Esophagus squamous epithelium (tissue), 5 donors: Measurements from ENCODE around the gene PNMA6E. TPM values are rescaled to one million over a fixed set of nuclear protein-coding genes. Genes with fewer than 3 reads are reported as not detected.

Experiments used
- DNase-seq: peaks from one replicate; lab custom pipeline; 2025; lab: John Stamatoyannopoulos, UW
- H3K27ac ChIP-seq, 4 donors: fragments of 200-600 bp; sonication (generic); one replicate each; pipeline ENCODE4 v1.5.1; 2016 to 2019; ENCODE audit warnings: mild to moderate bottlenecking in 1 of 4
- H3K27me3 ChIP-seq, 4 donors: fragments of 200-600 bp; sonication (generic); 1 replicate in 3 of 4; 2 replicates in 1 of 4; pipeline versions ENCODE4 v1.5.1 to v1.6.0; 2017 to 2021; ENCODE audit warnings: antibody characterized with exemption in 1 of 4
- H3K36me3 ChIP-seq, 3 donors: fragments of 200-600 bp; sonication (generic); one replicate each; pipeline ENCODE4 v1.5.1; 2016 to 2019
- H3K4me1 ChIP-seq, 3 donors: fragments of 200-600 bp; sonication (generic); one replicate each; pipeline ENCODE4 v1.5.1; 2017 to 2019
- H3K4me3 ChIP-seq, 4 donors: fragments of 200-600 bp; sonication (generic); 1 replicate in 3 of 4; 2 replicates in 1 of 4; pipeline ENCODE4 v1.5.1; 2016 to 2019; ENCODE audit warnings: mild to moderate bottlenecking in 2 of 4, moderate library complexity in 1 of 4
- H3K9me3 ChIP-seq, 3 donors: fragments of 200-600 bp; sonication (generic); one replicate each; pipeline ENCODE4 v1.5.1; 2016 to 2019
- CTCF ChIP-seq, 6 experiments: fragments of 450-650 bp in 4 of 6; fragments of 200-600 bp in 2 of 6; sonication (generic) in 2 of 6; IDR thresholded peaks; one replicate each; pipeline ENCODE4 v1.5.1; 2016 to 2019; ENCODE audit warnings: antibody characterized with exemption in 6 of 6, mild to moderate bottlenecking in 4 of 6, moderate library complexity in 4 of 6
- POLR2A ChIP-seq, 4 donors: fragments of 450-650 bp; IDR thresholded peaks; one replicate each; pipeline ENCODE4 v1.6.1; 2017; ENCODE audit warnings: antibody characterized with exemption in 4 of 4, mild to moderate bottlenecking in 4 of 4, moderate library complexity in 3 of 4
- WGBS, 2 donors: methylation state at CpG; one replicate each; pipeline ENCODE4 v1.1.5; 2018; 5-methylcytosine and 5-hydroxymethylcytosine counted together
- intact Hi-C: fragments of 100-400 bp; cut with DNase I; formaldehyde crosslinking; loops from one replicate; pipeline ENCODE4 v1.15.0; 2022
- total RNA-seq, 4 donors: library from RNA; depleted of rRNA; stranded (reverse); fragments of >200 nt; gene quantifications; one replicate each; pipeline ENCODE4 v1.1.0, GENCODE V29; 2016
- donor health status: DM: yes; HTN: yes; CAD: no.

The PNMA6E gene
- total RNA-seq, 4 donors from 2014 or later = not detected

- WGBS, 2 donors = 9 to 36% methylated on average over 7 to 12 of the region's 12 CpGs
- intact Hi-C loops = no loop called here
- H3K27me3 ChIP-seq = no peaks in the 10 kb centered on the region
- no peaks in the 10 kb centered on the region for H3K4me1 ChIP-seq
- H3K4me3 ChIP-seq = no peak overlapping the region
- no peak for DNase-seq
- no peaks in the 10 kb centered on the region for H3K36me3 ChIP-seq
- H3K27ac ChIP-seq = peak overlapping the region in 2 of 4 donors; percentile 25 to 34
- TF ChIP-seq POLR2A (IDR thresholded peaks at IDR 0.05) (no peak), CTCF (IDR thresholded peaks at IDR 0.05) (no peak)
- H3K9me3 ChIP-seq = no peaks in the 10 kb centered on the region
These were observed 19.2 kb downstream of the PNMA6E start for GRCh38 chrX:153381684-153382532.

GRCh38 chrX:153380691-153381090 lies 20.5 kb downstream of the PNMA6E start:
- Histone ChIP-seq H3K4me1 (no peaks in the 10 kb centered on the region), H3K36me3 (no peaks in the 10 kb centered on the region), H3K9me3 (no peaks in the 10 kb centered on the region), H3K27ac (no peak overlapping the region), H3K4me3 (no peak overlapping the region), H3K27me3 (no peaks in the 10 kb centered on the region)
- intact Hi-C loops = no loop called here
- DNase-seq = no peak
- no peak for TF ChIP-seq POLR2A (IDR thresholded peaks at IDR 0.05)
- no peak for TF ChIP-seq CTCF (IDR thresholded peaks at IDR 0.05)
- 93% methylated on average over 3 of the region's 9 CpGs; no CpG with 5 or more reads in 1 of the 2 donors for WGBS, 2 donors

DNA sequence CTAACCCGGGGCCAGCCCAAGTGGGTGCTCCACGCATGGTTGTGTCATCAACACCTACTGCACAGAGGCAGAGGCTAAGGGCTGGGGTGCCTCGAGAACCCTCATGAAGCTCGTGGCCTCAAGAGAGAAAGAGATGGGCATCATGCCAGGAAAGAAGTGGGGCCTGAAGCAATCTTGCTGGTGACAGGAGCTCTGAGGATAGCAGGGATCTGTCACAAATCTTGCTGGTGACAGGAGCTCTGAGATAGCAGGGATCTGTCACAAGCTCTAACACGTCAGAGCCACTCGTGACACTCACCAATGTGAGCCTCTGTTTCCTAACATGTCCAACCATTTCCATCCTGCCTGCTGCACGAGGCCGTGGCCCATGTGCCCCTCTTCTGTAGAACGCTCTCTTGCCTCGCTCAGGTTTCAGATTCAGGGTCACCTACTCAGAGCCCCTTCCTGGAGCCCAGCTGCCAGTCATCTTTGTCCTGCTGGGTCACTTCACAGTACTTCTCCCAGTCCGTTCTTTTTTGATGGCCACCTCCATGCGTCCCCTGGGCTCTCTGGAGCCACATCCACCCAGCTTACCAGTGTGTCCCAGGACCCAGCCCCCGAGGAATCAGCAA lies 21.1 kb downstream of the PNMA6E start:
- H3K27ac ChIP-seq = no peak overlapping the region
- WGBS, 2 donors = 57 to 60% methylated on average over 2 to 7 of the region's 13 CpGs
- TF ChIP-seq CTCF (IDR thresholded peaks at IDR 0.05) (no peak), POLR2A (IDR thresholded peaks at IDR 0.05) (no peak)
- intact Hi-C loops = no loop called here
- H3K4me1 ChIP-seq = no peaks in the 10 kb centered on the region
- H3K27me3 ChIP-seq = no peaks in the 10 kb centered on the region
- H3K4me3 ChIP-seq = no peak overlapping the region
- no peak for DNase-seq
- no peaks in the 10 kb centered on the region for H3K36me3 ChIP-seq
- no peaks in the 10 kb centered on the region for H3K9me3 ChIP-seq

GRCh38 chrX:153379508-153379907 lies 21.6 kb downstream of the PNMA6E start:
- H3K9me3 ChIP-seq = no peaks in the 10 kb centered on the region
- intact Hi-C loops = no loop called here

More at GRCh38 chrX:153379508-153379907, 21.6 kb downstream of the PNMA6E start:
- Histone ChIP-seq H3K36me3 (no peaks in the 10 kb centered on the region), H3K4me1 (no peaks in the 10 kb centered on the region), H3K27ac (no peak overlapping the region), H3K4me3 (no peak overlapping the region), H3K27me3 (no peaks in the 10 kb centered on the region)
- WGBS, 2 donors = 63 to 69% methylated on average over 3 to 9 of the region's 9 CpGs
- no peak for TF ChIP-seq CTCF (IDR thresholded peaks at IDR 0.05)
- no peak for DNase-seq
